HT1080 (cell line): ENCODE results near the gene MYO5C. TPM values are rescaled to one million over a fixed set of nuclear protein-coding genes. Genes with fewer than 3 reads are reported as not detected.

Experiments used
- DNase-seq: peaks from one replicate; pipeline ENCODE4 v3.0.0-alpha.2; 2015; ENCODE audit warnings: low read depth
- total RNA-seq: library from RNA; depleted of rRNA; stranded (reverse); fragments of >200 nt; shearing (Covaris generic); gene quantifications from 2 replicates; pipeline ENCODE4 v1.2.3, GENCODE V29; 2014

MYO5C gene
- total RNA-seq, 1 experiment from 2014 or later: not detected

GRCh38 chr15:52280326-52281084 lies 15.1 kb downstream of the MYO5C start:
- no peak for DNase-seq

- no peak for DNase-seq
These were observed 16.8 kb downstream of the MYO5C start for GRCh38 chr15:52278636-52279367.

- DNase-seq: no peak
These were observed 17.5 kb downstream of the MYO5C start for GRCh38 chr15:52278135-52278534.

GRCh38 chr15:52277575-52277974 lies 18.0 kb downstream of the MYO5C start:
- DNase-seq: no peak

GRCh38 chr15:52276256-52276770 lies 19.3 kb downstream of the MYO5C start:
- DNase-seq: no peak

- DNase-seq: no peak
These were observed 31.9 kb downstream of the MYO5C start for GRCh38 chr15:52263563-52264282.

GRCh38 chr15:52262364-52262763 lies 33.2 kb downstream of the MYO5C start:
- DNase-seq: peak; percentile 51

- DNase-seq: peak; percentile 95
These were observed 33.9 kb downstream of the MYO5C start for GRCh38 chr15:52261498-52262242.

- DNase-seq: no peak
These were observed 34.6 kb downstream of the MYO5C start for GRCh38 chr15:52261026-52261425.

- DNase-seq: no peak
These were observed 36.1 kb downstream of the MYO5C start for GRCh38 chr15:52259503-52259902.

GRCh38 chr15:52258461-52258860 lies 37.1 kb downstream of the MYO5C start:
- DNase-seq: no peak

GRCh38 chr15:52257734-52258062 lies 37.9 kb downstream of the MYO5C start:
- no peak for DNase-seq

- no peak for DNase-seq
These were observed 38.5 kb downstream of the MYO5C start for GRCh38 chr15:52256930-52257733.

GRCh38 chr15:52256366-52256765 lies 39.2 kb downstream of the MYO5C start:
- peak; percentile 82 for DNase-seq

GRCh38 chr15:52255935-52256334 lies 39.7 kb downstream of the MYO5C start:
- DNase-seq: no peak

GRCh38 chr15:52255008-52255407 lies 40.6 kb downstream of the MYO5C start:
- DNase-seq: peak; percentile 72

GRCh38 chr15:52254391-52254790 lies 41.2 kb downstream of the MYO5C start:
- peak; percentile 42 for DNase-seq

GRCh38 chr15:52252781-52253180 lies 42.8 kb downstream of the MYO5C start:
- peak; percentile 95 for DNase-seq

- DNase-seq: no peak
These were observed 44.3 kb downstream of the MYO5C start for GRCh38 chr15:52251144-52251860.

- DNase-seq: no peak
These were observed 48.1 kb downstream of the MYO5C start for GRCh38 chr15:52247461-52247860.
